Left forelimb (tissue), 1 donor: ENCODE data around the gene ATG9B.
A peak's percentile ranks its signal among the peaks of the same experiment; 100 is the strongest.

Source experiments
- DNase-seq: peaks from one replicate; pipeline ENCODE4 v3.0.0-alpha.2; 2018; ENCODE audit warnings: low spot score

ATG9B gene

GRCh38 chr7:150978126-150978789, 46.0 kb downstream of the ATG9B start, which contains the start of gene KCNH2:
TSS of gene KCNH2 (minus strand) at chr7:150978321. CDS start at chr7:150977913, 408 bp downstream.
- peak; percentile 87 for DNase-seq

GRCh38 chr7:150977382-150978125, 46.7 kb downstream of the ATG9B start:
- no peak for DNase-seq

DNA sequence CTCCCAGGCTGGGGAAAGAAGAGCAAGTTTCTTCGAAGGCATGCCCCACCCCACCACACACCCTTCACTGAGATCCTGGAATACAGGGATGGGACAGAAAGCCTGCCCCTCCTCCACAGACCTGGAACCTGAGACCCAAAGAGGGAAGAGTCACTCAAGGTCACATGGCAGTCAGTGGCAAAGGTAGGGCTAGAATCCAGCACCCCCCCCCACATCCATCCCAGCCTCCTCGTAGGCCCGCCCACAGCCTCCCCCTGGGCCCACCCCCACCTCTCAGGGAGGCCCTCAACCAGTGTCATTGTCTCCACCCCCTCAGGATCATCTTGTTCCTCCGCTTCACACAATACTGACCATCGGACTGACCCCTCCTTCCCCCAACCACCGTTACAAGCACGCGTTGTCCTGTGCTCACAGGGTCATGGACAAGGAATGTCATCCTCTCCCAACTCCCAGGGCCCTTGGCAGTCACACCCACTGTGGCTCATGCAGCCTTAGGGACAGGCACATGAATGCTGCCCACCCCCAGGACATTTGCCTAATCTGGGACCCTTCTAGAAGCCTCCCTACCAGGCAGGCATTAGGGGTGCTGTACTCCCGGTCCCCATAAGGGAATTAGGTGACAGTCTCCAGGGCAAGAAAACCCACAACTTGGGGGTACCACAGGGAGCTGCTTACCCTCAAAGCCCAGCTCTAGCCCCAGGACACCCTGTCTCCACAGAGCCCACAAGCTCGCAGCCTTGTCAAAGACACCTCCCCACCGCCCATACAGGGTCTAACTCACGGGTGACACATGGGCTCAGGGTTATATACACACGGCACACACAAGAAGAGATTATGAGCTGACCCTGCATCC, 47.5 kb downstream of the ATG9B start:
- no peak for DNase-seq

- no peak for DNase-seq
Observed at GRCh38 chr7:150975536-150976319, 48.6 kb downstream of the ATG9B start.

DNA sequence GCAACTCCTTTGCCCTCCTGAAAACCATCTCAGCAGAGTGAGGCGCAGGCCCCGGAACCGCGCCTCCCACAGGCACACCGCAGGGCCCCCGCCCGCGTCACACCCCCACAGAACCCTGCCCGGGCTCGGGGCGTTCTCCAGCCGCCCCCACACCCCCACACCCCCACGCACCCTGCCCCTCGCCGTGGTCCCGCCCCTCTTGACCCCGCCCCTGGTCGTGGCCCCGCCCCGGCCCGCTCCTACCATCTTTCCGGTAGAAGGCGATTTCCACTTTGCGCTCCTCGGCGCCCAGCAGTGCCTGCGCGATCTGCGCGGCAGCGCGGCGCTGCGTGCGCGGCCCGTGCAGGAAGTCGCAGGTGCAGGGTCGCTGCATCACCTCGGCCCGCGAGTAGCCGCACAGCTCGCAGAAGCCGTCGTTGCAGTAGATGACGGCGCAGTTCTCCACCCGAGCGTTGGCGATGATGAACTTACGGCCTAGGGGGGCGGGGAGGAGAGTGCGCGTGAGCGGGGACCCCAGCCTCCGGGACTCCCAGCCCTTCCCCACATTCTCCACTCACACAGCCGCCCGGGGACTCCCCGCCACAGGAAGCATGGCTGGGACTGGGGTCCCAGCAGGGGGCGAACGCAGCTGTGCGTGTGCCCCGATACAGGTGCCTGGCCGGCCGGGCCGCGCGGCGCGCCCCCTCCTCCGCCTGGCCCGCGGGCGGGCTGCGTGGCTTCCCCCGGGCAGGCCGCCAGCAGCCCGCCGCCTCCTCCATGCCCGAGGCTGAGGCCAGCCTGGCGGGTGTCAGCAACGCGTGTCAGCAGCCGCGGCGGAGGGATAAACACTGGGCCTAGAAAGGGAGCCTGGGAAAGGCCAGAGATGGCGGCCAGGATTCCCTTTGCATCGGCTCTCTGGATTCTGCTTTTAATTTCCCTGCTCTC, 49.6 kb downstream of the ATG9B start:
- DNase-seq, result no peak

GRCh38 chr7:150973571-150974451, 50.5 kb downstream of the ATG9B start:
- no peak for DNase-seq

GRCh38 chr7:150972741-150973140, 51.6 kb downstream of the ATG9B start:
- no peak for DNase-seq

GRCh38 chr7:150972023-150972468, 52.2 kb downstream of the ATG9B start:
- no peak for DNase-seq

- DNase-seq, result peak; percentile 80
Observed at GRCh38 chr7:150971242-150972022, 52.9 kb downstream of the ATG9B start.

DNA sequence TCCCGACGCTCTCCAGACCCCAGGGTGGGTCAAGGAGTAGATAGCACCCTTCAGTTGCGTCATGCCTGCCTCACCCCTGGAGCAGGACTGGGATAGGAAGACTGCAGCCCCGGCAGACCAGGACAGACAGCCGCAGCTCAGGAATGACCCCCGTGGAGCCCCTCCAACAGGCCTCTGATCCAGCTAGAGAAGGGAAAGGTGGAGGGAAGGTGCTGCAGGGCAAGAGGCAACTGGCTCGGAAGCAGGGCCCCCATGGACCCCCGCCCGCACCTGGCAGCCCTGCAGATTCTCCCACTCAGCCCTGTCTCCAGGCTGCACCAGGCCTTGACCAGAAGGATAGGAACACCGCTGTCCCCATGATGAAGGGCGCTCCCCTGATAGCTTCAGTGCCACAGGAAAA, 53.9 kb downstream of the ATG9B start:
- DNase-seq, result no peak

- DNase-seq, result no peak
Observed at GRCh38 chr7:150969475-150969874, 54.8 kb downstream of the ATG9B start.

DNA sequence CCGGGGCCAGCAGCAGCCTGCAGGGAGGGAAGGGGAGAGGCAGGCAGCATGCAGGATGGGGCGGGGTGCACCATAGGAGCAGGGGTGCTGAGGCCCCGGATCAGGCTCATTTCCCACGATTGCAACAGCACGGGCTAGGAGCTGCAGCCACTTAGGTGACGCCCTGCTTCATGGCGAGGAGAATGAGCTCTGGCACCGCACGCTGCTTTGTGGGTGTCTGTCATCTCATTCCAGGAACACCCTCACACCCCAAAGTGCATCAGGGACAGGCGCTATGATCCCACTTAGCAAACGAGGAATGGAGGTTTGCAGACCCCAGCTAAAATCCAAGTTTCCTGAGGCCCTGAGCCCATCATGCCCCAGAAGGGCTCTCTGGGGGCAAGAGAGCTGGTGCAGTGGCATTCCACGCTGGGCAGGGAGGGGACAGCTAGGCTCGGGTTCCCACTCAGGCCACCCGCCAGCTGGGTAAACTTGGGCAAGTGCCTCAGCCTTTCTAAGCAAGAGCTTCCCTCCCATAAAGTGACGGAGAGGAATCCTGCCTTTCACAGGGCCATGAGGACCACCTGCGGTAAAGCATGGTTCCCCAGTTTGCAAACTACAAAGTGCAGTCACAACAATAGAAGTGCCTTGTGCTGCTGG, 55.4 kb downstream of the ATG9B start:
- no peak for DNase-seq

DNA sequence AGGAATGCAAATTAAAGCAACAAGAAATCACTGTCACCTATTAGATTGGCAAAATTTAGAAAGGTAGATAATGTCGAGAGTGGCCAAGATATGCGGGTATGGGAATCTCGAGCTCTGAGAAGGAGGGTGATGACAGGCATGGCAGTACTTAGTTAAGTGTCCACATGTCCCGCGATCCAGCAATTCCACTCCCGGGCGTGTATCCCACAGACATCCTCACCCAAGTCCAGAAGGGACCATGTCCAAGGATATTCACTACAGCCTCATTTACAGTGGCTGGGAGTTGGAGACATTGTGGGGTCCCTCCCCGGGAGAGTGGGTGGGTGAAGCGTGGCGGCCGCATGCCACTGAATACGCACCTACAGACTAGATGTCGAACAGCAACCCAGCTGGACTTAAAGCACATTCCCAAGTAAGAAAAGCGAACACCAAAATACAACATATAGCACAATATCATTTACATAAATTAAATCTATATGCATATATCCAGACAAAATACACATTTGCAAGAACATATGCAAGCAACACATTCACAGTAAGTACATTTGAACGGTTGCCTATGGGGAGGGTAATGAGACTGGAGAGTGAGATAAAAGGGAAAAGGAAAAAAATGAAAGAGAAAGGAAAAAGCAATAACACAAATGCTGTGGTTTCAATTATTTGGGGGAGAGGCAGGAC, 56.1 kb downstream of the ATG9B start:
- DNase-seq, result no peak

GRCh38 chr7:150967349-150967748, 56.9 kb downstream of the ATG9B start:
- no peak for DNase-seq

DNA sequence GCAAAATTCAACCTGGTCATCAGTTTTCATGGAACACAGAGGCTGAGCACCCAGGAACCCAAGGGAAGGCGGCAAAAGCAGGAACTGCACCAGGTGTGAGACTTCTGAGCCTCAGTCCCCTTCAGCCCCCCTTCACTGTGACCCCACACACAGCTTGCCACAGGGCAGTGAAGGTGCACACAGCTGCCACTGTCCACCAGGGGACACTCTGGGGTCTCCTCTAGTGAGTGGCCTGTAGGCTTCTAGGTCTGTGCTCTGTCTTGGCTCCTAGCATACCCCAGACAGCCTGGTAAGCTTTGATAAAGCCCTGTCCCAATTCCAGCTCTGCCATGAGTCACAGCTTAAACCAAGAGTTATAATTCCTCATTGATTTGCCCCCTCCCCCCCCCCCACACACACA, 58.3 kb downstream of the ATG9B start:
- DNase-seq, result no peak

GRCh38 chr7:150965273-150965830, 58.9 kb downstream of the ATG9B start:
- DNase-seq, result no peak
